HepG2 (cell line): ENCODE data around the gene FCN3. TPM values are rescaled to one million over a fixed set of nuclear protein-coding genes. Genes with fewer than 3 reads are reported as not detected.
A peak's percentile ranks its signal among the peaks of the same experiment; 100 is the strongest.

Source experiments
- EZH2 ChIP-seq: conservative IDR thresholded peaks from 2 replicates; pipeline ENCODE4 v1.6.1; 2012; ENCODE audit warnings: mild to moderate bottlenecking, low read depth, low read length, moderate library complexity
- FOXJ3 ChIP-seq: sonication (generic); formaldehyde crosslinking; IDR thresholded peaks from 2 replicates; pipeline ENCODE4 v1.4.0; 2020; ENCODE audit warnings: missing genetic modification reagents, mild to moderate bottlenecking, borderline replicate concordance
- IKZF1 ChIP-seq: fragments of 450-650 bp; IDR thresholded peaks from 2 replicates; pipeline ENCODE4 v1.7.1; 2016
- MAF1 ChIP-seq: sonication (generic); formaldehyde crosslinking; IDR thresholded peaks from 2 replicates; pipeline ENCODE4 v1.5.0; 2020; ENCODE audit warnings: missing genetic modification reagents, borderline replicate concordance
- NFE2 ChIP-seq: sonication (generic); formaldehyde crosslinking; IDR thresholded peaks from 2 replicates; pipeline ENCODE4 v1.4.0; 2020; ENCODE audit warnings: missing genetic modification reagents
- PAX8 ChIP-seq: sonication (generic); formaldehyde crosslinking; IDR thresholded peaks from 2 replicates; pipeline ENCODE4 v1.8.0; 2022; ENCODE audit warnings: mild to moderate bottlenecking, missing genetic modification reagents, borderline replicate concordance
- SIX1 ChIP-seq: sonication (generic); formaldehyde crosslinking; IDR thresholded peaks from 2 replicates; pipeline ENCODE4 v1.4.0; 2020; ENCODE audit warnings: missing genetic modification reagents, borderline replicate concordance
- SP4 ChIP-seq: sonication (generic); formaldehyde crosslinking; IDR thresholded peaks from 2 replicates; pipeline ENCODE4 v1.8.1; 2023; ENCODE audit warnings: mild to moderate bottlenecking, missing genetic modification reagents
- ZFX ChIP-seq: sonication (generic); formaldehyde crosslinking; IDR thresholded peaks from 2 replicates; pipeline ENCODE4 v1.4.0; 2020; ENCODE audit warnings: mild to moderate bottlenecking, low read depth, missing genetic modification reagents, moderate library complexity
- ZIK1 ChIP-seq: sonication (generic); formaldehyde crosslinking; IDR thresholded peaks from 2 replicates; pipeline ENCODE4 v1.5.0; 2020; ENCODE audit warnings: mild to moderate bottlenecking, low read depth, missing genetic modification reagents, borderline replicate concordance
- ZNF547 ChIP-seq: sonication (generic); formaldehyde crosslinking; IDR thresholded peaks from 2 replicates; pipeline ENCODE4 v1.5.1; 2020; ENCODE audit warnings: mild to moderate bottlenecking, missing genetic modification reagents
- ZNF605 ChIP-seq: sonication (generic); formaldehyde crosslinking; IDR thresholded peaks from 2 replicates; pipeline ENCODE4 v1.8.0; 2022; ENCODE audit warnings: mild to moderate bottlenecking, missing genetic modification reagents
- ZNF768 ChIP-seq: sonication (generic); formaldehyde crosslinking; IDR thresholded peaks from 2 replicates; pipeline ENCODE4 v1.4.0; 2020; ENCODE audit warnings: missing genetic modification reagents
- polyA plus RNA-seq, 8 experiments: library from polyadenylated mRNA; depleted of rRNA in 3 of 8; stranded (reverse) in 7 of 8; unstranded in 1 of 8; fragments of >200 nt; fragmentation: Illumina TruSeq in 4 of 8; extraction: Trizol in 4 of 8; gene quantifications; 2 replicates each; pipeline versions ENCODE4 v1.2.1 to v1.2.3, GENCODE V29; 2011 to 2016; ENCODE audit warnings: low read depth in 4 of 8, missing spikeins in 1 of 8, mixed read lengths in 1 of 8; ENCODE audit not compliant: insufficient read depth in 1 of 8
- total RNA-seq, 5 experiments: library from RNA; depleted of rRNA; stranded (reverse); fragments of >200 nt; fragmentation: Illumina TruSeq; extraction: Trizol; gene quantifications; 2 replicates each; pipeline ENCODE4 v1.2.3, GENCODE V29; 2016; ENCODE audit warnings: low read depth in 1 of 5
- TF ChIP-seq, protein P1 (sequence below): sonication (generic); formaldehyde crosslinking; IDR thresholded peaks from 2 replicates; pipeline ENCODE4 v1.4.0; 2020; ENCODE audit warnings: missing genetic modification reagents
- TF ChIP-seq, protein P2 (sequence below): sonication (generic); formaldehyde crosslinking; IDR thresholded peaks from 2 replicates; pipeline ENCODE4 v1.8.1; 2023; ENCODE audit warnings: mild to moderate bottlenecking, missing genetic modification reagents
- TF ChIP-seq, protein P3 (sequence below): sonication (generic); formaldehyde crosslinking; IDR thresholded peaks from 2 replicates; pipeline ENCODE4 v1.8.0; 2022; ENCODE audit warnings: mild to moderate bottlenecking, missing genetic modification reagents; ENCODE audit not compliant: insufficient replicate concordance
- TF ChIP-seq, protein P4 (sequence below), 2 experiments: sonication (generic) in 1 of 2; formaldehyde crosslinking in 1 of 2; IDR thresholded peaks; 2 replicates each; pipeline versions ENCODE4 v1.5.1 to v1.6.1; 2011 to 2020; ENCODE audit warnings: borderline replicate concordance in 1 of 2, low read depth in 1 of 2, low read length in 1 of 2, mild to moderate bottlenecking in 1 of 2, missing genetic modification reagents in 1 of 2, moderate library complexity in 1 of 2
- TF ChIP-seq, protein P5 (sequence below): sonication (generic); formaldehyde crosslinking; IDR thresholded peaks from 2 replicates; pipeline ENCODE4 v1.8.0; 2022; ENCODE audit warnings: missing genetic modification reagents, low read depth, mild to moderate bottlenecking, borderline replicate concordance

The FCN3 gene
- total and polyA plus RNA-seq, 2 of the 13 experiments (the other 11 are each of a cell fraction or from before 2014, with no cell fraction given), result not detected

DNA sequence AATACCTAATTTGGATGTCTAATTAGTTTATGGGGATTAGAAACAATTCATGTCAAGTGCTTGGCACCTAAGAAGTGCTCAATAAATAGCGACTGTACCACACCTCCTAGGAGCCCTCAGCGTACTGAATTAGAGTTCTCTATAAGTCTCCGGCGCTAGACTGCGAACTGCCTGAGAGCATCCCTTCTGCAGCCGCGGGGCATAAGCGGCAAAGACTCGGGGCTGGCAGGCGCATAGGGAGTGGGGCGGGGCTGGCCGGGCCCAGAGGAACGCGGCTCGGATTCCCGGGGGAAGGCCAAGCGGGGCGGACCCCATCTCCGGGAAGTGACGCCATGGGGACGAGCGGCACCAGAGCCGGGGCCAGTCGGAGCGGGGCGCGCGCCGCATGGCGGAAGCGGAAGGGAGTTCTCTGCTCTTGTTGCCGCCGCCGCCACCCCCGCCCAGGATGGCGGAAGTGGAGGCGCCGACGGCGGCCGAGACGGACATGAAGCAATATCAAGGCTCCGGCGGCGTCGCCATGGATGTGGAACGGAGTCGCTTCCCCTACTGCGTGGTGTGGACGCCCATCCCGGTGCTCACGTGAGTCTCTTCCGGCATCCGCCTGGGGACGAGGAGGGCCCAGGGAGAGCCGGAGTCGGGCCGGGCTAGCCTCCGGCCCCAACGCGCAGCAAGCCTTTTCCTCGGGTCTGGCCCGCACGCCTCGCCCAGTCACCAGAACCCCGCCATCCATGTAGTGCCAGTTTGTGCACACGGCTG lies 52.6 kb downstream of the FCN3 start, which contains the start of gene TMEM222 (continued):
- TF ChIP-seq, protein P1, sequence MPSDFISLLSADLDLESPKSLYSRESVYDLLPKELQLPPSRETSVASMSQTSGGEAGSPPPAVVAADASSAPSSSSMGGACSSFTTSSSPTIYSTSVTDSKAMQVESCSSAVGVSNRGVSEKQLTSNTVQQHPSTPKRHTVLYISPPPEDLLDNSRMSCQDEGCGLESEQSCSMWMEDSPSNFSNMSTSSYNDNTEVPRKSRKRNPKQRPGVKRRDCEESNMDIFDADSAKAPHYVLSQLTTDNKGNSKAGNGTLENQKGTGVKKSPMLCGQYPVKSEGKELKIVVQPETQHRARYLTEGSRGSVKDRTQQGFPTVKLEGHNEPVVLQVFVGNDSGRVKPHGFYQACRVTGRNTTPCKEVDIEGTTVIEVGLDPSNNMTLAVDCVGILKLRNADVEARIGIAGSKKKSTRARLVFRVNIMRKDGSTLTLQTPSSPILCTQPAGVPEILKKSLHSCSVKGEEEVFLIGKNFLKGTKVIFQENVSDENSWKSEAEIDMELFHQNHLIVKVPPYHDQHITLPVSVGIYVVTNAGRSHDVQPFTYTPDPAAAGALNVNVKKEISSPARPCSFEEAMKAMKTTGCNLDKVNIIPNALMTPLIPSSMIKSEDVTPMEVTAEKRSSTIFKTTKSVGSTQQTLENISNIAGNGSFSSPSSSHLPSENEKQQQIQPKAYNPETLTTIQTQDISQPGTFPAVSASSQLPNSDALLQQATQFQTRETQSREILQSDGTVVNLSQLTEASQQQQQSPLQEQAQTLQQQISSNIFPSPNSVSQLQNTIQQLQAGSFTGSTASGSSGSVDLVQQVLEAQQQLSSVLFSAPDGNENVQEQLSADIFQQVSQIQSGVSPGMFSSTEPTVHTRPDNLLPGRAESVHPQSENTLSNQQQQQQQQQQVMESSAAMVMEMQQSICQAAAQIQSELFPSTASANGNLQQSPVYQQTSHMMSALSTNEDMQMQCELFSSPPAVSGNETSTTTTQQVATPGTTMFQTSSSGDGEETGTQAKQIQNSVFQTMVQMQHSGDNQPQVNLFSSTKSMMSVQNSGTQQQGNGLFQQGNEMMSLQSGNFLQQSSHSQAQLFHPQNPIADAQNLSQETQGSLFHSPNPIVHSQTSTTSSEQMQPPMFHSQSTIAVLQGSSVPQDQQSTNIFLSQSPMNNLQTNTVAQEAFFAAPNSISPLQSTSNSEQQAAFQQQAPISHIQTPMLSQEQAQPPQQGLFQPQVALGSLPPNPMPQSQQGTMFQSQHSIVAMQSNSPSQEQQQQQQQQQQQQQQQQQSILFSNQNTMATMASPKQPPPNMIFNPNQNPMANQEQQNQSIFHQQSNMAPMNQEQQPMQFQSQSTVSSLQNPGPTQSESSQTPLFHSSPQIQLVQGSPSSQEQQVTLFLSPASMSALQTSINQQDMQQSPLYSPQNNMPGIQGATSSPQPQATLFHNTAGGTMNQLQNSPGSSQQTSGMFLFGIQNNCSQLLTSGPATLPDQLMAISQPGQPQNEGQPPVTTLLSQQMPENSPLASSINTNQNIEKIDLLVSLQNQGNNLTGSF (CRISPR knock-in tag), result no peak; the same call in 1 of the 2 replicates
- TF ChIP-seq, protein P2, sequence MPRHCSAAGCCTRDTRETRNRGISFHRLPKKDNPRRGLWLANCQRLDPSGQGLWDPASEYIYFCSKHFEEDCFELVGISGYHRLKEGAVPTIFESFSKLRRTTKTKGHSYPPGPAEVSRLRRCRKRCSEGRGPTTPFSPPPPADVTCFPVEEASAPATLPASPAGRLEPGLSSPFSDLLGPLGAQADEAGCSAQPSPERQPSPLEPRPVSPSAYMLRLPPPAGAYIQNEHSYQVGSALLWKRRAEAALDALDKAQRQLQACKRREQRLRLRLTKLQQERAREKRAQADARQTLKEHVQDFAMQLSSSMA (CRISPR knock-in tag), result peak; percentile 97
- TF ChIP-seq ZFX (CRISPR knock-in tag), result peak; percentile 91
- peak; percentile 92 for TF ChIP-seq SP4
- TF ChIP-seq MAF1, result peak; percentile 92
- TF ChIP-seq ZNF605 (CRISPR knock-in tag), result peak; percentile 89
- TF ChIP-seq SIX1 (CRISPR knock-in tag), result no peak
- TF ChIP-seq ZNF768 (CRISPR knock-in tag), result peak; percentile 60; the same call in 1 of the 2 replicates
- TF ChIP-seq PAX8, result no peak; the same call in 1 of the 2 replicates
- TF ChIP-seq, protein P3, sequence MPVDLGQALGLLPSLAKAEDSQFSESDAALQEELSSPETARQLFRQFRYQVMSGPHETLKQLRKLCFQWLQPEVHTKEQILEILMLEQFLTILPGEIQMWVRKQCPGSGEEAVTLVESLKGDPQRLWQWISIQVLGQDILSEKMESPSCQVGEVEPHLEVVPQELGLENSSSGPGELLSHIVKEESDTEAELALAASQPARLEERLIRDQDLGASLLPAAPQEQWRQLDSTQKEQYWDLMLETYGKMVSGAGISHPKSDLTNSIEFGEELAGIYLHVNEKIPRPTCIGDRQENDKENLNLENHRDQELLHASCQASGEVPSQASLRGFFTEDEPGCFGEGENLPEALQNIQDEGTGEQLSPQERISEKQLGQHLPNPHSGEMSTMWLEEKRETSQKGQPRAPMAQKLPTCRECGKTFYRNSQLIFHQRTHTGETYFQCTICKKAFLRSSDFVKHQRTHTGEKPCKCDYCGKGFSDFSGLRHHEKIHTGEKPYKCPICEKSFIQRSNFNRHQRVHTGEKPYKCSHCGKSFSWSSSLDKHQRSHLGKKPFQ (CRISPR knock-in tag), result peak; percentile 53
- no peak for TF ChIP-seq EZH2
- TF ChIP-seq NFE2 (CRISPR knock-in tag), result no peak
- TF ChIP-seq ZNF547, result peak; percentile 62; the same call in 1 of the 2 replicates
- TF ChIP-seq, protein P4, sequence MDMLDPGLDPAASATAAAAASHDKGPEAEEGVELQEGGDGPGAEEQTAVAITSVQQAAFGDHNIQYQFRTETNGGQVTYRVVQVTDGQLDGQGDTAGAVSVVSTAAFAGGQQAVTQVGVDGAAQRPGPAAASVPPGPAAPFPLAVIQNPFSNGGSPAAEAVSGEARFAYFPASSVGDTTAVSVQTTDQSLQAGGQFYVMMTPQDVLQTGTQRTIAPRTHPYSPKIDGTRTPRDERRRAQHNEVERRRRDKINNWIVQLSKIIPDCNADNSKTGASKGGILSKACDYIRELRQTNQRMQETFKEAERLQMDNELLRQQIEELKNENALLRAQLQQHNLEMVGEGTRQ (IDR thresholded peaks at IDR 0.05; ENCODE audit: low read depth, low read length), result no peak
- TF ChIP-seq, protein P4 (CRISPR knock-in tag; IDR thresholded peaks at IDR 0.05; ENCODE audit: borderline replicate concordance), result 0 out of 2 replicates have a peak, but pooled peaks have one; percentile 51
- no peak for TF ChIP-seq IKZF1
- TF ChIP-seq ZIK1 (CRISPR knock-in tag), result peak; percentile 60; the same call in 1 of the 2 replicates
- TF ChIP-seq, protein P5, sequence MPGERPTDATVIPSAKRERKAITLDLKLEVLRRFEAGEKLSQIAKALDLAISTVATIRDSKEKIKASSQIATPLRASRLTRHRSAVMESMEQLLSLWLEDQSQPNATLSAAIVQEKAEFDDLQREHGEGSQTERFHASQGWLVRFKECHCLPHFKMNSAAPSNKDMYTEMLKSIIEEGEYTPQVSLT (CRISPR knock-in tag), result no peak
- peak; percentile 61 for TF ChIP-seq FOXJ3 (CRISPR knock-in tag)
